ENCODE results near the gene IFT88. TPM values are rescaled to one million over a fixed set of nuclear protein-coding genes. Genes with fewer than 3 reads are reported as not detected.

The IFT88 gene
- total and polyA plus RNA-seq, 2 of the 8 experiments (the other 6 are each of a cell fraction or from before 2014, with no cell fraction given), result 1.7 to 5.8 TPM

GRCh38 chr13:20740021-20740420, 173.1 kb downstream of the IFT88 start (continued):
- TF ChIP-seq TAF7 (optimal IDR thresholded peaks at IDR 0.05; ENCODE audit: borderline replicate concordance, low read depth, low read length) (no peak), KDM1A (IDR thresholded peaks at IDR 0.05; ENCODE audit: borderline replicate concordance, low read length) (no peak), CREB1 (IDR thresholded peaks at IDR 0.05) (no peak), SP2 (IDR thresholded peaks at IDR 0.05; ENCODE audit: low read length) (no peak), SAP30 (IDR thresholded peaks at IDR 0.05; ENCODE audit: insufficient read depth, insufficient replicate concordance, low read length) (no peak), ASH2L (IDR thresholded peaks at IDR 0.05; ENCODE audit: low read length) (no peak), POU5F1 (IDR thresholded peaks at IDR 0.05; ENCODE audit: low read depth, low read length) (no peak)

Small RNAs within 50 kb of the gene (small RNA-seq; reads per million reads assigned to genes)
- not detected for gene RNU2-7P (ENCODE audit: insufficient read depth)

Other genes with a start within 250 kb of the IFT88 start
- gene CRYL1, start 41.3 kb upstream of the IFT88 start, total RNA-seq (2021; fragmentation: NEBNext Ultra II Directional; extraction: Animal tissue kit (Norgen Biotek cat#: 25700)), result 1.8 and 1.9 TPM in 2 replicates
- 6.4 and 8.2 TPM in 2 replicates for gene CRYL1, start 41.3 kb upstream of the IFT88 start, polyA plus RNA-seq (2011; rRNA removed)
- 0.56 and 0.84 TPM in 2 replicates for gene IL17D, start 136.5 kb downstream of the IFT88 start, total RNA-seq (2021; fragmentation: NEBNext Ultra II Directional; extraction: Animal tissue kit (Norgen Biotek cat#: 25700))
- gene IL17D, start 136.5 kb downstream of the IFT88 start, polyA plus RNA-seq (2011; rRNA removed), result 0.57 and 0.59 TPM in 2 replicates
- gene EEF1AKMT1, start 206.8 kb downstream of the IFT88 start, total RNA-seq (2021; fragmentation: NEBNext Ultra II Directional; extraction: Animal tissue kit (Norgen Biotek cat#: 25700)), result 3.5 and 4.1 TPM in 2 replicates
- 1.5 and 3.1 TPM in 2 replicates for gene EEF1AKMT1, start 206.8 kb downstream of the IFT88 start, polyA plus RNA-seq (2011; rRNA removed)

All from H1 (cell line).